HCT116 (cell line): ENCODE results near the gene KY. TPM values are rescaled to one million over a fixed set of nuclear protein-coding genes. Genes with fewer than 3 reads are reported as not detected.

Source experiments
- ATAC-seq: fragments of 200-7000 bp; cut with Tn5 transposase; 2 replicates; pipeline ENCODE4 v1.9.1; 2020; ENCODE audit warnings: mild to moderate bottlenecking, moderate library complexity
- BruUV-seq: library from RNA; stranded (reverse); fragments of 400-500 nt; replicated peaks from 2 replicates; lab custom pipeline; 2021; lab: Mats Ljungman, UMichigan
- CTCF ChIA-PET: fragments of 300-600 bp; sonication (Branson Sonifier 250); formaldehyde crosslinking; loops from one replicate; lab custom pipeline; 2021; ENCODE audit warnings: antibody characterized with exemption; lab: Charles Lee
- POLR2A ChIA-PET: fragments of 300-600, 350-600 bp; sonication (Branson Sonifier 250); formaldehyde crosslinking; loops from one replicate; lab custom pipeline; 2021; ENCODE audit warnings: antibody characterized with exemption; lab: Charles Lee
- RAD21 ChIA-PET, 2 experiments: fragments of 300-600 bp; sonication (Branson Sonifier 250); formaldehyde crosslinking; loops; one replicate each; lab custom pipeline; 2023; ENCODE audit warnings: low total read pairs in 2 of 2; ENCODE audit not compliant: uncharacterized antibody in 2 of 2, unreplicated experiment in 2 of 2, low non-redundant PET in 1 of 2; lab: Charles Lee
- DNase-seq: peaks from one replicate; pipeline ENCODE4 v3.0.0-alpha.2; 2010; ENCODE audit warnings: low read depth, low spot score
- H2AFZ ChIP-seq: fragments of 200-600 bp; shearing (Covaris generic), sonication (generic); 2 replicates; pipeline ENCODE4 v1.6.1; 2017; ENCODE audit warnings: low read depth, mixed run types, mixed read lengths, antibody characterized with exemption, low read length; ENCODE audit not compliant: poor library complexity, severe bottlenecking
- H3K27ac ChIP-seq: 2 replicates; pipeline ENCODE4 v1.5.1; 2012; ENCODE audit warnings: low read depth, low read length
- H3K27me3 ChIP-seq: fragments of 200-600 bp; sonication (generic); 2 replicates; pipeline ENCODE4 v1.6.1; 2016; ENCODE audit warnings: mixed run types, low read length, mixed read lengths; ENCODE audit not compliant: insufficient read depth
- H3K36me3 ChIP-seq, 2 experiments: fragments of 200-500 bp in 1 of 2; fragments of 200-600 bp in 1 of 2; sonication (Bioruptor generic) in 1 of 2; sonication (generic) in 1 of 2; 2 replicates each; pipeline versions ENCODE4 v1.5.1 to v1.6.1; 2014 to 2016; ENCODE audit warnings: low read length in 2 of 2, inconsistent platforms in 1 of 2, mixed read lengths in 1 of 2, mixed run types in 1 of 2; ENCODE audit not compliant: insufficient read depth in 2 of 2, control insufficient read depth in 1 of 2
- H3K4me1 ChIP-seq, 2 experiments: fragments of 200-600 bp in 1 of 2; sonication (generic) in 1 of 2; 2 replicates each; pipeline versions ENCODE4 v1.5.1 to v1.6.1; 2012 to 2017; ENCODE audit warnings: low read length in 2 of 2, inconsistent platforms in 1 of 2, mild to moderate bottlenecking in 1 of 2, mixed read lengths in 1 of 2, mixed run types in 1 of 2, moderate library complexity in 1 of 2; ENCODE audit not compliant: insufficient read depth in 2 of 2, control insufficient read depth in 1 of 2
- H3K4me2 ChIP-seq: fragments of 200-600 bp; sonication (generic); 2 replicates; pipeline ENCODE4 v1.6.1; 2017; ENCODE audit warnings: mixed run types, low read length, mixed read lengths
- H3K4me3 ChIP-seq, 2 experiments: fragments of 200-600 bp in 1 of 2; sonication (generic) in 1 of 2; replicated peaks in 1 of 2; 2 replicates each; pipeline ENCODE4 v1.5.1; 2011 to 2016; ENCODE audit warnings: low read length in 2 of 2, control low read depth in 1 of 2, low read depth in 1 of 2, mild to moderate bottlenecking in 1 of 2, mixed read lengths in 1 of 2, mixed run types in 1 of 2
- H3K79me2 ChIP-seq: fragments of 200-600 bp; sonication (generic); 2 replicates; pipeline ENCODE4 v1.6.1; 2017; ENCODE audit warnings: mild to moderate bottlenecking, mixed run types, low read length, moderate library complexity, mixed read lengths; ENCODE audit not compliant: insufficient read depth
- H3K9ac ChIP-seq: fragments of 200-600 bp; sonication (generic); 2 replicates; pipeline ENCODE4 v1.6.1; 2016; ENCODE audit warnings: low read length, mixed read lengths
- H3K9me2 ChIP-seq: fragments of 200-600 bp; sonication (generic), shearing (Covaris generic); 2 replicates; pipeline ENCODE4 v1.6.1; 2017; ENCODE audit warnings: mixed run types, mild to moderate bottlenecking, moderate library complexity; ENCODE audit not compliant: insufficient read depth
- H3K9me3 ChIP-seq, 2 experiments: fragments of 200-500 bp in 1 of 2; fragments of 200-600 bp in 1 of 2; sonication (Bioruptor generic) in 1 of 2; sonication (generic) in 1 of 2; 2 replicates each; pipeline ENCODE4 v1.6.1; 2014 to 2017; ENCODE audit warnings: low read length in 2 of 2, mixed read lengths in 2 of 2, inconsistent platforms in 1 of 2, low read depth in 1 of 2, mild to moderate bottlenecking in 1 of 2, mixed run types in 1 of 2, moderate library complexity in 1 of 2; ENCODE audit not compliant: control insufficient read depth in 1 of 2, insufficient read depth in 1 of 2
- H4K20me1 ChIP-seq: fragments of 200-600 bp; sonication (generic), shearing (Covaris generic); 2 replicates; pipeline ENCODE4 v1.6.1; 2017; ENCODE audit warnings: mixed run types, mild to moderate bottlenecking, moderate library complexity; ENCODE audit not compliant: insufficient read depth
- ATF3 ChIP-seq: IDR thresholded peaks from 2 replicates; pipeline ENCODE4 v1.6.1; 2012
- CBX3 ChIP-seq: IDR thresholded peaks from 2 replicates; pipeline ENCODE4 v1.6.1; 2012; ENCODE audit warnings: low read depth
- ELF1 ChIP-seq: IDR thresholded peaks from 2 replicates; pipeline ENCODE4 v1.6.1; 2012; ENCODE audit warnings: low read depth, borderline replicate concordance
- FOSL1 ChIP-seq: IDR thresholded peaks from 2 replicates; pipeline ENCODE4 v1.6.1; 2012; ENCODE audit warnings: low read depth
- JUND ChIP-seq: IDR thresholded peaks from 2 replicates; pipeline ENCODE4 v1.6.1; 2012
- MAX ChIP-seq: IDR thresholded peaks from 2 replicates; pipeline ENCODE4 v1.6.1; 2012
- POLR2AphosphoS5 ChIP-seq: IDR thresholded peaks from 2 replicates; pipeline ENCODE4 v1.6.1; 2011; ENCODE audit warnings: mild to moderate bottlenecking, low read depth, low read length, moderate library complexity
- RAD21 ChIP-seq: IDR thresholded peaks from 2 replicates; pipeline ENCODE4 v1.6.1; 2012; ENCODE audit warnings: low read depth, mild to moderate bottlenecking
- SIN3A ChIP-seq: IDR thresholded peaks from 2 replicates; pipeline ENCODE4 v1.6.1; 2012; ENCODE audit warnings: low read depth
- TCF7L2 ChIP-seq: IDR thresholded peaks from 2 replicates; pipeline ENCODE4 v1.7.0; 2011; ENCODE audit warnings: borderline replicate concordance, inconsistent platforms; ENCODE audit not compliant: insufficient read depth, insufficient read length; ENCODE audit errors: extremely low read depth
- YY1 ChIP-seq: IDR thresholded peaks from 2 replicates; pipeline ENCODE4 v1.6.1; 2011; ENCODE audit warnings: low read length, low read depth, moderate library complexity, mild to moderate bottlenecking; ENCODE audit not compliant: insufficient replicate concordance; ENCODE audit errors: extremely low read depth
- ZFX ChIP-seq: fragments of 450-650 bp; IDR thresholded peaks from 2 replicates; pipeline ENCODE4 v1.6.1; 2017
- intact Hi-C: fragments of 100-400 bp; cut with micrococcal nuclease; formaldehyde crosslinking; loops from 2 replicates; pipeline ENCODE4 v1.10.0; 2022
- total RNA-seq: library from RNA; stranded (reverse); gene quantifications from one replicate; pipeline ENCODE4 v1.2.1, GENCODE V29; 2021; ENCODE audit not compliant: unreplicated experiment

The KY gene
- total RNA-seq, 1 experiment from 2014 or later, result not detected

GRCh38 chr3:134610432-134611385 lies 40.1 kb downstream of the KY start:
- intact Hi-C loops, result no loop called here
- Histone ChIP-seq H4K20me1 (no peaks in the 10 kb centered on the region), H3K79me2 (no peaks in the 10 kb centered on the region), H3K4me2 (no peak overlapping the region), H3K9me3 (no peaks in the 10 kb centered on the region), H3K4me3 (no peak overlapping the region), H3K27me3 (peaks cover 16% of the 10 kb centered on the region; the same call in 1 of the 2 replicates), H3K9me2 (no peaks in the 10 kb centered on the region), H3K27ac (no peak overlapping the region), H2AFZ (no peak overlapping the region), H3K9ac (no peak overlapping the region), H3K36me3 (no peaks in the 10 kb centered on the region), H3K4me1 (no peaks in the 10 kb centered on the region)
- no peak for DNase-seq
- ChIA-PET RAD21 (no interaction called here), CTCF (no interaction called here), POLR2A (no interaction called here)
- BruUV-seq, result no TSS peak
- ATAC-seq, result no peak
- TF ChIP-seq POLR2AphosphoS5 (no peak), CBX3 (no peak), ATF3 (no peak), MAX (no peak), FOSL1 (no peak), ELF1 (no peak), TCF7L2 (no peak), RAD21 (no peak), SIN3A (no peak), YY1 (no peak), JUND (no peak), ZFX (no peak)
- TF ChIP-seq, all 23 proteins: peak for 0
